Esophagus squamous epithelium (tissue), 5 donors: Measurements from ENCODE around the gene P2RY6. TPM values are rescaled to one million over a fixed set of nuclear protein-coding genes. Genes with fewer than 3 reads are reported as not detected.
A peak's percentile ranks its signal among the peaks of the same experiment; 100 is the strongest.

Experiments
- DNase-seq: peaks from one replicate; lab custom pipeline; 2025; lab: John Stamatoyannopoulos, UW
- H3K27ac ChIP-seq, 4 donors: fragments of 200-600 bp; sonication (generic); one replicate each; pipeline ENCODE4 v1.5.1; 2016 to 2019; ENCODE audit warnings: mild to moderate bottlenecking in 1 of 4
- H3K27me3 ChIP-seq, 4 donors: fragments of 200-600 bp; sonication (generic); 1 replicate in 3 of 4; 2 replicates in 1 of 4; pipeline versions ENCODE4 v1.5.1 to v1.6.0; 2017 to 2021; ENCODE audit warnings: antibody characterized with exemption in 1 of 4
- H3K36me3 ChIP-seq, 3 donors: fragments of 200-600 bp; sonication (generic); one replicate each; pipeline ENCODE4 v1.5.1; 2016 to 2019
- H3K4me1 ChIP-seq, 3 donors: fragments of 200-600 bp; sonication (generic); one replicate each; pipeline ENCODE4 v1.5.1; 2017 to 2019
- H3K4me3 ChIP-seq, 4 donors: fragments of 200-600 bp; sonication (generic); 1 replicate in 3 of 4; 2 replicates in 1 of 4; pipeline ENCODE4 v1.5.1; 2016 to 2019; ENCODE audit warnings: mild to moderate bottlenecking in 2 of 4, moderate library complexity in 1 of 4
- H3K9me3 ChIP-seq, 3 donors: fragments of 200-600 bp; sonication (generic); one replicate each; pipeline ENCODE4 v1.5.1; 2016 to 2019
- POLR2A ChIP-seq, 4 donors: fragments of 450-650 bp; IDR thresholded peaks; one replicate each; pipeline ENCODE4 v1.6.1; 2017; ENCODE audit warnings: antibody characterized with exemption in 4 of 4, mild to moderate bottlenecking in 4 of 4, moderate library complexity in 3 of 4
- WGBS, 2 donors: methylation state at CpG; one replicate each; pipeline ENCODE4 v1.1.5; 2018; 5-methylcytosine and 5-hydroxymethylcytosine counted together
- intact Hi-C: fragments of 100-400 bp; cut with DNase I; formaldehyde crosslinking; loops from one replicate; pipeline ENCODE4 v1.15.0; 2022
- total RNA-seq, 4 donors: library from RNA; depleted of rRNA; stranded (reverse); fragments of >200 nt; gene quantifications; one replicate each; pipeline ENCODE4 v1.1.0, GENCODE V29; 2016
- TF ChIP-seq, protein P1 (sequence below), 6 experiments: fragments of 450-650 bp in 4 of 6; fragments of 200-600 bp in 2 of 6; sonication (generic) in 2 of 6; IDR thresholded peaks; one replicate each; pipeline ENCODE4 v1.5.1; 2016 to 2019; ENCODE audit warnings: antibody characterized with exemption in 6 of 6, mild to moderate bottlenecking in 4 of 6, moderate library complexity in 4 of 6
- donor health status: DM: yes; HTN: yes; CAD: no.

Gene P2RY6
- total RNA-seq, 4 donors from 2014 or later = 0.26 to 3.6 (median 1.3) TPM

DNA sequence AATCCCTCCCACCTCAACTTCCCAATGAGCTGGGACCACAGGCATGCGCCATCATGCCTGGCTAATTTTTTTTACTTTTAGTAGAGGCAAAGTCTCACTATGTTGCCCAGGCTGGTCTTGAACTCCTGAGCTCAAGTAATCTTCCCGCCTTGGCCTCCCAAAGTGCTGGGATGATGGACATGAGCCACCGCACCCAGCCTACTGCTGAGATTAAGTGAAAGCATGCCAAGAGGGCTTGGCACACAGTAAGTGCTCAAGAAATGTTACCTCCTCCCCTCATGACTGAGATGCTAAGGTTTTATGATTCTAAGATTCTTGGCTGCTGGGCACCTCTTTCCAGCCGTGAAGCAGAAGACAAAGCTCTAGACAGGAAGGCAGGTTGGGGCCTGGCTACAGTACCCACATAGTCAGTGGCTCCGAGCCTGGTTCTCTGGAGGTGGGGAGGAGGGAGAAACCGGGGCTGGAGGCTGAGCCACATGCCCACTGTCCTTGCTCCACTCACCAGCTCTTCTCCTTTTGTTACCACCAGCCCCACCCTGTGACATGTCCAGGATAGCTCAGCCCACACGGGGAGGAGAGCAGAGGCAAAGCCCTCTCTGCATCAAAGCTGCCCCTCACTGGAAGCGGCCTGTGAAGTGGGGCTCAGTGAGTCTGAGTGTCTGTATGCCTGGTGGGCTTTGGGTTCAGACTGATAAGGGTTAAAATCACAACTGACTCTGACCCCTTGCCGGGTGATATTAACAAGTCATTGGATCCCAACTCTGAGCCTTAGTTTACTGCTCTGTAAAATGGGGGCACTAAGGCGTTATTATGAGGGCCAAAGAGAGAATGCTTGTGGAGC lies 48.8 kb downstream of the P2RY6 start:
- Histone ChIP-seq H3K4me1 (peaks cover 53 to 100% (median 88%) of the 10 kb centered on the region in 3 donors), H3K4me3 (no peak overlapping the region), H3K27me3 (no peaks in the 10 kb centered on the region), H3K9me3 (no peaks in the 10 kb centered on the region), H3K27ac (peak overlapping the region; percentile 1 to 91 (median 84)), H3K36me3 (no peaks in the 10 kb centered on the region)
- WGBS, 2 donors = 22 to 39% methylated on average over 3 to 4 of the region's 10 CpGs
- no peak for DNase-seq
- TF ChIP-seq, protein P1, sequence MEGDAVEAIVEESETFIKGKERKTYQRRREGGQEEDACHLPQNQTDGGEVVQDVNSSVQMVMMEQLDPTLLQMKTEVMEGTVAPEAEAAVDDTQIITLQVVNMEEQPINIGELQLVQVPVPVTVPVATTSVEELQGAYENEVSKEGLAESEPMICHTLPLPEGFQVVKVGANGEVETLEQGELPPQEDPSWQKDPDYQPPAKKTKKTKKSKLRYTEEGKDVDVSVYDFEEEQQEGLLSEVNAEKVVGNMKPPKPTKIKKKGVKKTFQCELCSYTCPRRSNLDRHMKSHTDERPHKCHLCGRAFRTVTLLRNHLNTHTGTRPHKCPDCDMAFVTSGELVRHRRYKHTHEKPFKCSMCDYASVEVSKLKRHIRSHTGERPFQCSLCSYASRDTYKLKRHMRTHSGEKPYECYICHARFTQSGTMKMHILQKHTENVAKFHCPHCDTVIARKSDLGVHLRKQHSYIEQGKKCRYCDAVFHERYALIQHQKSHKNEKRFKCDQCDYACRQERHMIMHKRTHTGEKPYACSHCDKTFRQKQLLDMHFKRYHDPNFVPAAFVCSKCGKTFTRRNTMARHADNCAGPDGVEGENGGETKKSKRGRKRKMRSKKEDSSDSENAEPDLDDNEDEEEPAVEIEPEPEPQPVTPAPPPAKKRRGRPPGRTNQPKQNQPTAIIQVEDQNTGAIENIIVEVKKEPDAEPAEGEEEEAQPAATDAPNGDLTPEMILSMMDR (IDR thresholded peaks at IDR 0.05) = no peak
- TF ChIP-seq POLR2A (IDR thresholded peaks at IDR 0.05) = no peak
- intact Hi-C loops = no loop called here

DNA sequence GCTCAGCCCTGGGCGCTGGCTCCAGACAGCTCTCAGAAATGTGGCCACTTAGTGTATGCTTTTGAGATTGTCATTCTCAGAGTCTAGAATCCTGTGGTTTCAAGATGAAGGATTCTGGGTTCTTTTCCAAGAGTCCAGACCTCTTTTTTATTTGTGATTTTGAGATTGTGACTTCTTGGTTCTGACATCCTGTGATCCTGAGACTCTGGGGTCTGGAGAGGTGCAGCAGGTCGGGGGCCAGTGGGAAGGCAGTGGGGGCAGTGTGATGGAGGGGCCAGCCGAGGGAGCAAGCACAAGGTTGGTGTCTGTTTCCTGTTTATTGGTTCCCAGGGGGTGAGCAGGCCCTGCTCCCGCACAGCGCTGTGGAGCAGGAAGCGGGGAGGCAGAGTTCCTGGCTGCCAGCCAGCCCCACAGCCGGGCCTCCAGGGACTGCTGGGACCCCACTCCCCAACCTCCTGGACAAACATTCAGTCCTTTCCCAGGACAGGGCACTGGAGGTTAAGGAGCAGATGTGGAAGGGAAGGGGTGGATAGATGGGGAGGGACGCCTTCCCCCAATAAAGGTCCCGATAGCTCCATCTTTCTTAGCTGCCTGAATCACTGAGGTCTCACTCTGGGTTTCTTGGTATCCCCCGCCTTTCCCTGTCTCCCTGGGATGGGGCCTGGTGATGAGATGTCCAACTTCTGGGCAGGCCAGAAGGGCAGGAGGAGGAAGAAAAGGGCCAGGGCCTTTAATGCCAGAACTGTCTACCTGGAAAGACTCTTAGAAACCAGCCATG lies 49.7 kb downstream of the P2RY6 start:
- TF ChIP-seq POLR2A (IDR thresholded peaks at IDR 0.05) = no peak
- TF ChIP-seq, protein P1 (IDR thresholded peaks at IDR 0.05) = no peak
- Histone ChIP-seq H3K27me3 (no peaks in the 10 kb centered on the region), H3K36me3 (no peaks in the 10 kb centered on the region), H3K27ac (peak overlapping the region; percentile 50 to 91 (median 84)), H3K9me3 (no peaks in the 10 kb centered on the region), H3K4me1 (peaks cover 52 to 100% (median 81%) of the 10 kb centered on the region in 3 donors), H3K4me3 (no peak overlapping the region)
- DNase-seq = no peak
- intact Hi-C loops = no loop called here
- WGBS, 2 donors = 44 to 61% methylated on average over 6 of the region's 10 CpGs

DNA sequence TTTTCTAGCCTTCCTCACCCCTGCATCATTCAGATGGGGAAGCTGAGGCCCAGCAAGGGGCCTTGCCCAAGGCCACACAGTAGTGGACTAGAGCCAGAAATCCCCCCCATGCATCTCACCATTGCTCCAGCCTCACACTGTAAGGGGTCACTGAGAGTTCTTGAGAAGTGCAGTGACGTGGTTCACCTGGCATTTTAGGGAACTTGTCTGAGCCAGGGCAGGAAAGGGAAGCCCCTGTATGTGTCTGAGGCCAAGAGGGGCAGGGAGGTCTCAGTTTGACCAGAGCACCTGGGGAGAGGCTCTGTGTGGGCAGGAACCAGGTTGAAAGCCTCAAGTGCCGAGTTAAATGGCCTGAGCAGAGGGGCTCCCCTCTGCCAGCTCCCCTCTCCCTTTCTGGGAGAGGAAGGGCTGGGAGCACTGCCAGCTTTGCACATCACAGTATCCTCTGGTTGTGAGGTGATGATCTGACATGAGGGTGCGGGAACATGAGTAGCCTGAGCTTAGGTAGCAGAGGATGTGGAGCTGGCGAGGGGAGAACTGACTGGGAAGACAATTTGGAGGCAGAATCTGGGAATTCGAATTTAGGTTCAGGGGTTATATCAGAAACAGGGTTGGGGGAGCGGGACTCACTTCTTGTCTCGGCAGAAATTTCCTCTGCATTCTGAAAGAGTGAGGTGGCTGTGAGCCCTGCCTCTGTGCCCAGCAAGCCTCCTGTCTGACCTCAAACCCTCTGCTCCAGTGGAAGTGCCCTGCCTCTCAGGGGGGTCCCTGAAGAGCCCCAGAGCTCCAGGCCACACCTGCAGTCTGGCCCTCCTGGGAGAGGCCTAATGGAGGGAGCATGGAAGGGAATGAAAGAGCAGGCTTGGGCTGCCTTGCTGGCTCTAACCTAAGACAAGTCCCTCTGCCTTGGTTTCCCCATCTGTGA lies 50.5 kb downstream of the P2RY6 start:
- H3K36me3 ChIP-seq = no peaks in the 10 kb centered on the region
- WGBS, 2 donors = 66 to 69% methylated on average over 6 of the region's 7 CpGs
- H3K9me3 ChIP-seq = no peaks in the 10 kb centered on the region
- no peaks in the 10 kb centered on the region for H3K27me3 ChIP-seq
- H3K4me3 ChIP-seq = no peak overlapping the region
- H3K27ac ChIP-seq = peak overlapping the region; percentile 50 to 91 (median 84)
- TF ChIP-seq, protein P1 (IDR thresholded peaks at IDR 0.05) = no peak
- no peak for TF ChIP-seq POLR2A (IDR thresholded peaks at IDR 0.05)
- DNase-seq = no peak
- intact Hi-C loops = no loop called here
- peaks cover 43 to 99% (median 73%) of the 10 kb centered on the region in 3 donors for H3K4me1 ChIP-seq

DNA sequence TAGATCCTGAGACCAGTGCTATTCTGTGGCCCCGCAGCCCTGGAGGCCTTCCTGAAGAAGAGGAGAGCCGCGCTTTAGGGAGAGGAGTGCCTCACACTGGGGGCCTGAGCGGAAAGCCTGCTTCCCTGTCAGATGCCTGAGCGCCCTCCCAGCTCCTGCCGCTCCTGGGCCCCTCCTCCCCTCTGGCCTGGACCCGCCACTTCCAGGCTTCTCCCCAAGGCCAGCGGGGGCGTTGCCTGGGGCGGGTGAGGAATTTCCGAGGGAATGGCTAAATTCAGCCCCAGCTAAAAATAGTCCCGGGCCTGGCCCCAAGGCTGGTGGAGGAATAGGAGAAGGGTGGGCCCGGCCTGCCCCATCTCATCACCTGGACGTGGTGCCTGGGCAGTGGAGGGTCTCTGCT lies 51.3 kb downstream of the P2RY6 start:
- peaks cover 35 to 99% (median 65%) of the 10 kb centered on the region in 3 donors for H3K4me1 ChIP-seq
- no peaks in the 10 kb centered on the region for H3K27me3 ChIP-seq
- TF ChIP-seq POLR2A (IDR thresholded peaks at IDR 0.05) = no peak
- TF ChIP-seq, protein P1 (IDR thresholded peaks at IDR 0.05) = no peak
- no peaks in the 10 kb centered on the region for H3K36me3 ChIP-seq
- no peaks in the 10 kb centered on the region for H3K9me3 ChIP-seq
- H3K4me3 ChIP-seq = no peak overlapping the region
- peak overlapping the region; percentile 50 to 91 (median 84) for H3K27ac ChIP-seq
- 17 to 59% methylated on average over 2 to 6 of the region's 14 CpGs for WGBS, 2 donors
- intact Hi-C loops = no loop called here
- DNase-seq = no peak
